Raji (cell line): ENCODE data around the gene GRB2.

Experiments used
- POLR2A ChIP-seq: IDR thresholded peaks from 2 replicates; pipeline ENCODE4 v1.6.1; 2011; ENCODE audit warnings: low read depth, low read length, control low read depth; ENCODE audit not compliant: insufficient read depth

GRB2 gene

GRCh38 chr17:75269844-75270217, 135.6 kb downstream of the GRB2 start:
- no peak for TF ChIP-seq POLR2A
